NT2/D1 (cell line): ENCODE results near the gene TPI1.

Experiments used
- DNase-seq: peaks from one replicate; pipeline ENCODE4 v3.0.0-alpha.2; 2011; ENCODE audit warnings: low read depth, low spot score
- H3K27me3 ChIP-seq: 2 replicates; pipeline ENCODE4 v1.6.0; 2011; ENCODE audit warnings: mild to moderate bottlenecking; ENCODE audit not compliant: insufficient read length, insufficient read depth
- H3K36me3 ChIP-seq: 2 replicates; pipeline ENCODE4 v1.6.1; 2011; ENCODE audit warnings: mild to moderate bottlenecking, low read length, mixed read lengths; ENCODE audit not compliant: insufficient read depth, insufficient read length
- H3K4me1 ChIP-seq: 2 replicates; pipeline ENCODE4 v1.5.1; 2011; ENCODE audit not compliant: insufficient read depth, insufficient read length
- H3K4me3 ChIP-seq: 2 replicates; pipeline ENCODE4 v1.5.1; 2011; ENCODE audit warnings: low read depth; ENCODE audit not compliant: insufficient read length
- H3K9ac ChIP-seq: 2 replicates; pipeline ENCODE4 v1.6.0; 2011; ENCODE audit warnings: low read depth; ENCODE audit not compliant: insufficient read length
- H3K9me3 ChIP-seq: 2 replicates; pipeline ENCODE4 v1.5.1; 2011; ENCODE audit warnings: mild to moderate bottlenecking, low read length; ENCODE audit not compliant: insufficient read depth
- SUZ12 ChIP-seq: IDR thresholded peaks from 2 replicates; pipeline ENCODE4 v1.6.1; 2011; ENCODE audit not compliant: insufficient read length, insufficient read depth; ENCODE audit errors: extremely low read depth
- YY1 ChIP-seq: IDR thresholded peaks from 2 replicates; pipeline ENCODE4 v1.6.1; 2011; ENCODE audit not compliant: insufficient read length, insufficient read depth
- ZNF274 ChIP-seq: IDR thresholded peaks from 2 replicates; pipeline ENCODE4 v1.6.1; 2011; ENCODE audit warnings: mild to moderate bottlenecking, low read depth, low read length

Gene TPI1

DNA sequence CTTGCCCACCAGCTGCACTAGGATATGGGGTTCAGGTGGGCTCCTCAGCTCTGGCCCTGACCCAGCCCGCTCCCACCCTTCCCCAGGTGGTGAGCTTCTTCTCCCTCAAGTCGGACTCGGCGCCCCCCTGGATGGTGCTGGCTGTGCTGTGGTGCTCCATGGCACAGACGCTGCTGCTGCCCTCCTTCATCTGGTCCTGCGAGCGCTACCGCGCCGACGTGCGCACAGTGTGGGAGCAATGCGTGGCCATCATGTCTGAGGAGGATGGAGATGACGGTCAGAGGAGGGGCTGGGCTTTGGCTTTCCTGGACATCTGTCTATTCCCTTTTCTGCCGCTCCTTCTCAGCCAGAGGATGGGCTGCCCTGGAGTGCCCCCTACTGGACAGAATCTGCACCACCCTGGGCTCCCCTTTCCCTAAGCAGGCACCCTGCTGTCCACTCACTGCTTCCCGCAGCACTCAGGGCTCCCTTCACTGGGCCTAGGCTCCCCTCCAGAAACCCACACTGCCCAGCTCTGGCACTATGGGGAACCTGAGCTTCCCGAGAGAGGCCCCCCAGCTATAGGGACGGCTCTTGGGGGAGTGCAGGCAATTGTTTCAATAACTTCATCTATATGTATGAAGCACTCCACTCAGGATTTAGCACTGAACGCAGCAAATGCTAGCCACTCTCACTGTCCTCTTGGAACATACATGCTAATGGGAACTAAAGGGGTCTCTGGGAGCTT lies 41.8 kb upstream of the TPI1 start:
- Histone ChIP-seq H3K9me3 (no peaks in the 10 kb centered on the region), H3K36me3 (peaks cover 37% of the 10 kb centered on the region), H3K4me1 (peaks cover 64% of the 10 kb centered on the region), H3K27me3 (no peaks in the 10 kb centered on the region), H3K9ac (peak overlapping the region; percentile 57), H3K4me3 (no peak overlapping the region)
- DNase-seq, result peak; percentile 97
- TF ChIP-seq SUZ12 (no peak), YY1 (no peak), ZNF274 (no peak)

DNA sequence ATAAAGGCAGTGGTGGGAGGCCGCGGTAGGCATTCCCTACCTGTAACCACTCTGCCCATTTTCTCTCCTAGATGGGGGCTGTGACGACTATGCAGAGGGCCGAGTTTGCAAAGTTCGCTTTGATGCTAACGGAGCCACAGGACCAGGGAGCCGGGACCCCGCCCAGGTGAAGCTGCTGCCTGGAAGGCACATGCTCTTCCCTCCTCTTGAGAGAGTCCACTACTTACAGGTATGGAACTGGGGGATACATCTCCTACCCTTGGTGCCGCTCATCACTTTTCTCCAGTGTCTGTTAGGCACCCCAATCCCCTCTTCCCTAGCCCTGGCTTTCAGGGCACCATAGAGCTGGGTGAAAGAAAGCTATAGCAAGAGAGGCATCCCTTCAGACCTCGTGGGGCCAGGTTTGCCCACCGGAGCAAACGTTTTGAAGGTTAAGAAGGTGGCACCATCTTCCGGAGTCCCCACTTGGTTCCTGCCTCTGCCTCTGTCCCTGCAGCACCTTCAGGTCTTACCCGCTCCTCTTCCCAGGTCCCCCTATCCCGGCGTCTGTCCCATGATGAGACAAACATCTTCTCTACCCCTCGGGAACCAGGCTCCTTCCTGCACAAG lies 41.1 kb upstream of the TPI1 start:
- Histone ChIP-seq H3K4me3 (no peak overlapping the region), H3K4me1 (peaks cover 62% of the 10 kb centered on the region), H3K36me3 (peaks cover 44% of the 10 kb centered on the region), H3K9ac (peak overlapping the region; percentile 36), H3K27me3 (no peaks in the 10 kb centered on the region), H3K9me3 (no peaks in the 10 kb centered on the region)
- TF ChIP-seq SUZ12 (no peak), YY1 (no peak), ZNF274 (no peak)
- DNase-seq, result no peak

DNA sequence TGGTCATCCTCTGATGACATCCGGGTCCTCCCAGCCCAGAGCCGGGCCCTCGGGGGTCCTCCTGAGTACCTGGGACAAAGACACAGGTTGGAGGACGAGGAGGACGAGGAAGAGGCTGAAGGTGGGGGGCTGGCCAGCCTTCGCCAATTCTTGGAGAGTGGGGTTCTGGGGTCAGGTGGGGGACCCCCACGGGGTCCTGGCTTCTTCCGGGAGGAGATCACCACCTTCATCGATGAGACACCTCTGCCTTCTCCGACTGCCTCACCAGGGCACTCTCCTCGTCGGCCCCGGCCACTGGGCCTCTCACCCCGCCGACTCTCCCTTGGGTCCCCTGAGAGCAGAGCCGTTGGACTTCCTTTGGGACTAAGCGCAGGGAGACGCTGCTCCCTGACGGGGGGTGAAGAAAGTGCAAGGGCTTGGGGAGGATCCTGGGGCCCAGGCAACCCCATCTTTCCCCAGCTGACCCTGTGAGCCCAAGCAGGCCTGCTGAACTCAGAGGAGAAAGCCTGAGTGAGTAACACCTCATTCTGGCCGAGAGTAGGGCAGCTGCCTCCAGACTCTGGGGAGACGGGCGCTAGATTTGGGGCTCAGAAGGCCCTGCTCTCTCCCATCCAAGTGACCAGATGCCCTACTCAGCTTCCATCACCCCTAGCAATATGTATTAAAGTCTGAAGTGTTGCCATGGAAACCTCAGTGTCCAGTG lies 40.4 kb upstream of the TPI1 start:
- Histone ChIP-seq H3K4me3 (peak overlapping the region; percentile 5), H3K4me1 (peaks cover 66% of the 10 kb centered on the region)

DNA sequence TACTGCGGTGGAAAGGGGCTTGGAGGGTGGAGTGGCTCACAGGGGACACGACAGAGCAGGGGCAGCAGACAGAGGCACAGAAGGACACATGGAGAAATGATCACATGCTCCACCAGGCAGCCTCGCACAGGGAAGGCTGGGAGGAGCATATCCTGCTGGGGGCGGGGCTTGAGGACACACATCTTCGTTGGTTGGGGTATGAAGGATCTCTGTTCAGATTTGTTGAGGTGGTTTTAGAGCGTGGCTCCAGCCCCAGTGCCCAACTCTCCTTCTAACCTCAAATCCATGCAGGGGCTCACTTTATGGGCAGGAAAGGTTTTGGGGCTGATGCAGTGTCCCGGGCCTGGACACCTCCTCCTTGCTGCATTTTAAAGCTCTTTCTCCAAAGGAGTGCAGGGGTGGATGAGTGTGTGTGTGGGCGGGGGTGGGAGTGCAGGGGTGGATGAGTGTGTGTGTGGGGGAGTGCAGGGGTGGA lies 39.9 kb upstream of the TPI1 start:
- H3K4me3 ChIP-seq, result peak overlapping the region; percentile 5
- H3K4me1 ChIP-seq, result peaks cover 60% of the 10 kb centered on the region
- H3K9ac ChIP-seq, result peak overlapping the region; percentile 80
- H3K27me3 ChIP-seq, result no peaks in the 10 kb centered on the region
- peaks cover 56% of the 10 kb centered on the region for H3K36me3 ChIP-seq
- TF ChIP-seq ZNF274, result no peak
- TF ChIP-seq SUZ12, result no peak
- TF ChIP-seq YY1, result no peak
- no peaks in the 10 kb centered on the region for H3K9me3 ChIP-seq
- DNase-seq, result peak; percentile 96

More for the DNA sequence above, 40.4 kb upstream of the TPI1 start:
- Histone ChIP-seq H3K27me3 (no peaks in the 10 kb centered on the region), H3K9ac (peak overlapping the region; percentile 80), H3K36me3 (peaks cover 50% of the 10 kb centered on the region), H3K9me3 (no peaks in the 10 kb centered on the region)
- no peak for TF ChIP-seq YY1
- TF ChIP-seq ZNF274, result no peak
- no peak for TF ChIP-seq SUZ12
- no peak for DNase-seq

DNA sequence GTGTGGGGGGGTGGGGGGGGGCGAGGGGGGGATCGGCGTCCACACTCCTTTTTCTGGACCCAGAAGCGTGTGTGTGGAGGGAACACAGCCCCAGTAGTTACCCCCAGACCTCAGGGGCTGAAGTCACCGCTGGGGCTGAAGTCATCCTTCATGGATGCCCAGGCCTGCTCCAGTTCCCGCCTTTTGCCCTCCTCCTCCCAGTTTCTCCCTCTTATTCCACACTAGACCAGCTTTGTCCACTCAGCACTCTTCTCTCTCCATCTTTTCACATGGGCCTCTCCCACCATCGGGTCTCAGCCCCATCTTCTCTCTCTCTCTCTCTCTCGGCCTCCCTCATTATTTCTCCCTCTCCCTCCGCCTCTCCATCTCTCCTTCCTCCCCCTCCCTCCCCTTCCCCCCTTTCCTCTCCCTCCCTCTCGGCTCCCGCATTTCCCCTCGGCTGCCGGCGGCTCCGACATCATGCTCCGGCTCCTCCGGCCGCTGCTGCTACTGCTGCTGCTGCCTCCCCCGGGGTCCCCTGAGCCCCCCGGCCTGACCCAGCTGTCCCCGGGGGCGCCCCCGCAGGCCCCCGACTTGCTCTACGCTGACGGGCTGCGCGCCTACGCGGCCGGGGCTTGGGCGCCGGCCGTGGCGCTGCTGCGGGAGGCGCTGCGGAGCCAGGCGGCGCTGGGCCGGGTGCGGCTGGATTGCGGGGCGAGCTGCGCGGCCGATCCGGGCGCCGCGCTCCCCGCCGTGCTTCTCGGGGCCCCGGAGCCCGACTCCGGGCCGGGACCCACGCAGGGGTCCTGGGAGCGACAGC lies 39.1 kb upstream of the TPI1 start, which contains the start of gene P3H3:
Gene P3H3, plus strand, starts transcription at position 426 of the 799 bp plus-strand sequence. Its CDS starts 34 bp downstream, at position 460.
- peaks cover 59% of the 10 kb centered on the region for H3K36me3 ChIP-seq
- H3K4me1 ChIP-seq, result peaks cover 54% of the 10 kb centered on the region
- no peaks in the 10 kb centered on the region for H3K27me3 ChIP-seq
- H3K4me3 ChIP-seq, result peak within 1 kb of the TSS; percentile 93
- peak; percentile 89 for DNase-seq
- peak within 1 kb of the TSS; percentile 94 for H3K9ac ChIP-seq
- H3K9me3 ChIP-seq, result no peaks in the 10 kb centered on the region
- no peak for TF ChIP-seq YY1
- no peak for TF ChIP-seq ZNF274
- no peak for TF ChIP-seq SUZ12

DNA sequence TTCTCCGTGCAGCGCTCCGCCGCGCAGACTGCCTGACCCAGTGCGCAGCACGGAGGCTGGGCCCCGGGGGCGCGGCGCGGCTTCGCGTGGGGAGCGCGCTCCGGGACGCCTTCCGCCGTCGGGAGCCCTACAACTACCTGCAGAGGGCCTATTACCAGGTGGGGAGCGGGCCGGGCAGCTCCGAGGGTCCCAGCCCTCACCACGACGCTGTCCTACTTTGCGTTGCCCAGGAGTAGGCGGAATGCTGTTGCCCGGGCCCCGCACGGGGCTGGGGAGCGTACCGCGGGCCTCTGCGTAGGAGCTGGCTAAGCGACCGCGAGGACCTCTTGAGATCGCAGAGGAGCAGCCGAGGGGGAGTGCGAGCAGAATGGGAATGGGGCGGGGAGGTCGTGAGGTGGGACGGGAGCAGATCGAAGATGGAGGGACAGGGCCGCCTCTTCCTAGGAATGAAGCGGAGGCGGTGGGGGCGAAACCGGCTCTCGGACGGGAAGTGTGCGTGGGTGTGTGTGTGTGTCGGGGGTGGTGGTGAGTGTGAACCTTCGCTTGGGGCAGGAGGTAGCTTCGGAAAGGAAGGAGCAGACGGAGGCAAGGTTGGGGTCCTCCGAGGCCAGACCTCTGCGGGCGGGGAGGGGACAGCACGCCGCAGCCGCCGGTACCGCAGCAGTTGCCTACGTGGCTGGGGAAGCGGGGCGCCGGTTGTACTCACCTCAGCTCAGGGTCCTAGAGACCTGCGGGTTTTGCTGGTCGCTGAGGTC lies 38.4 kb upstream of the TPI1 start:
- peak; percentile 80 for DNase-seq
- no peaks in the 10 kb centered on the region for H3K27me3 ChIP-seq

More for the DNA sequence above, 38.4 kb upstream of the TPI1 start:
- Histone ChIP-seq H3K9me3 (no peaks in the 10 kb centered on the region), H3K36me3 (peaks cover 65% of the 10 kb centered on the region), H3K4me3 (peak overlapping the region; percentile 93), H3K9ac (peak overlapping the region; percentile 94), H3K4me1 (peaks cover 47% of the 10 kb centered on the region)
- TF ChIP-seq ZNF274 (no peak), SUZ12 (peak; percentile 40)
